GM04503 (cell line): Measurements from ENCODE around the gene FUT4.
"Not testable (repeated sequence)": the region's sequence is repeated elsewhere in the genome, so short reads cannot be mapped to it uniquely, and the experiment has no call there.

Experiments
- DNase-seq: peaks from one replicate; pipeline ENCODE4 v3.0.0-alpha.2; 2012; ENCODE audit warnings: low read depth

FUT4 gene, protein sequence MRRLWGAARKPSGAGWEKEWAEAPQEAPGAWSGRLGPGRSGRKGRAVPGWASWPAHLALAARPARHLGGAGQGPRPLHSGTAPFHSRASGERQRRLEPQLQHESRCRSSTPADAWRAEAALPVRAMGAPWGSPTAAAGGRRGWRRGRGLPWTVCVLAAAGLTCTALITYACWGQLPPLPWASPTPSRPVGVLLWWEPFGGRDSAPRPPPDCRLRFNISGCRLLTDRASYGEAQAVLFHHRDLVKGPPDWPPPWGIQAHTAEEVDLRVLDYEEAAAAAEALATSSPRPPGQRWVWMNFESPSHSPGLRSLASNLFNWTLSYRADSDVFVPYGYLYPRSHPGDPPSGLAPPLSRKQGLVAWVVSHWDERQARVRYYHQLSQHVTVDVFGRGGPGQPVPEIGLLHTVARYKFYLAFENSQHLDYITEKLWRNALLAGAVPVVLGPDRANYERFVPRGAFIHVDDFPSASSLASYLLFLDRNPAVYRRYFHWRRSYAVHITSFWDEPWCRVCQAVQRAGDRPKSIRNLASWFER

DNA sequence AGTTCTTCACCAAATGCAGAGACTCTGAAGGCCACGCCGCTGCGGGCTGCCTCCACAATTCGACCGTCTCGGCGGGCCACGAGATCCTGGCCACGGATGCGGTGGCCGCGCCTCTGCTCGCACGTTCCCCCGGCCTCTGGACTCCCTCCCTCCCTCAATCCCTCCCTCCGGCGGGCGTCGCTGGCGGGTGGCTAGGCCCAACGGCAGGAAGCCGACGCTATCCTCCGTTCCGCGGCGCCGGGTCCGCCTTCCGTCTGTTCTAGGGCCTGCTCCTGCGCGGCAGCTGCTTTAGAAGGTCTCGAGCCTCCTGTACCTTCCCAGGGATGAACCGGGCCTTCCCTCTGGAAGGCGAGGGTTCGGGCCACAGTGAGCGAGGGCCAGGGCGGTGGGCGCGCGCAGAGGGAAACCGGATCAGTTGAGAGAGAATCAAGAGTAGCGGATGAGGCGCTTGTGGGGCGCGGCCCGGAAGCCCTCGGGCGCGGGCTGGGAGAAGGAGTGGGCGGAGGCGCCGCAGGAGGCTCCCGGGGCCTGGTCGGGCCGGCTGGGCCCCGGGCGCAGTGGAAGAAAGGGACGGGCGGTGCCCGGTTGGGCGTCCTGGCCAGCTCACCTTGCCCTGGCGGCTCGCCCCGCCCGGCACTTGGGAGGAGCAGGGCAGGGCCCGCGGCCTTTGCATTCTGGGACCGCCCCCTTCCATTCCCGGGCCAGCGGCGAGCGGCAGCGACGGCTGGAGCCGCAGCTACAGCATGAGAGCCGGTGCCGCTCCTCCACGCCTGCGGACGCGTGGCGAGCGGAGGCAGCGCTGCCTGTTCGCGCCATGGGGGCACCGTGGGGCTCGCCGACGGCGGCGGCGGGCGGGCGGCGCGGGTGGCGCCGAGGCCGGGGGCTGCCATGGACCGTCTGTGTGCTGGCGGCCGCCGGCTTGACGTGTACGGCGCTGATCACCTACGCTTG is at the start of gene FUT4:
TSS of gene FUT4 (plus strand) at position 227 of the 951 bp plus-strand sequence. CDS start at position 440, 213 bp downstream.
- DNase-seq = peak; percentile 37

DNA sequence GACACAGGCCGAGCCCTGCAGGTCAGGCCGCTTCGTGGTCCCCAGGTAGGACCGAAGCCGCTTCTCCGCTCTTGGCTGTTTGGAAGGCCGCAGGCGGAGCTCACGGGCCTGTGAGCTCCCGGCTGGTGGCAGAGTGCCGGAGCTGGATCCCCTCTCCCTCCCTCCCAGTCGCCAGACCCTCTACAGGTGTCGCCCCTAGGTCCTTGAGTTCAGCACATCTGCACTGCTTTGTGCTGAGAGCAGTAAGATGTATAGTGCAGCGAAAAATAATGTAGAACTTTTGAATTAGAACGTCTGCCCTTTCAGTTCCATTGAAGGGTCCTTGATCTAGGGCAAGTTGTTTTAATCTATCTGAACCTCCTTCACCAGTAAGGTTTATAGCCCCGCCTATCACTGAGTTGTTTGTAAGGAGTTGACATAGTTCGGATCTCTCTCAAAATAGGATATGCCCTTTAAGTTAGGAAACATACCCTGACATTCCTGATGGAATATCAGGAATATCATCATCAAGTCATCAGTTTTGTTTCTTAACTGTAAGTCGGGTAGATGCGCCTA is 49.5 kb upstream of the FUT4 start:
- DNase-seq = no peak

DNA sequence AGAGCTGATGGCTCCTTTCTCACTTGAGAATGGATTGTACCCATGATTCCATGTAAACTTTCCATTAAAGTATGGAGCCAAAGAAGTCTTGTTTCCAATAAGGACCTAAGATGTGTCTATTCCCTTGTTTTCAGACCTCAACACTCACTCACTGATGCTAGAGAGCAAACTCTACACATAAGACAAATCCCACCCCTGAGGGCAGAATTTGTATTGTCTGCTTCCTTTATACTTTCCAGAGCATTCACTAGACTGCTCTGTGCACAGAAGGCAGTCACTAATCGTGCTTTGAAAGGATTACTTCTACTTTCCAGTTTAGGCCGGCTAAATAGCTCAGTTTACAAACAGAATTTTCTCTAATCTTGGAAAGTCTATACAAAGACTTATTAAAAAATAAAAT is 43.5 kb upstream of the FUT4 start:
- DNase-seq = no peak

DNA sequence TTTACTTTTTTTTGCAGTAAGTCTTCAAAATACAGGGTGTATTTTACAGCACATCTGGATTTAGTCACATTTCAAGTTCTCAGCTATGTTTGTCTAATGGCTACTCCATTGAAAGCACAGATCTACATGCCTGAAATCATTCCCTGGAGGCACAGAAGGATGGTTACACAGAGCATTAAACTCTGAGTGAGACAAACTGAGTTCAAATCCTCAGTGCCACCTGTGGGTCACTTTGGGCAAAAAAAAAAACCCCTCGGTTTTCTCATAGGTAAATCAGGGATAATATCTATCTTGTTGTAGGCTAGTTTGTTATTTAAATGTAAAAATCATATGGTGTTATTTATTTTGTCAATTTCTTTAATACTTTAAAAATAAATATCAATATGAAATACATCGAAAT is 42.2 kb upstream of the FUT4 start:
- DNase-seq = no peak

DNA sequence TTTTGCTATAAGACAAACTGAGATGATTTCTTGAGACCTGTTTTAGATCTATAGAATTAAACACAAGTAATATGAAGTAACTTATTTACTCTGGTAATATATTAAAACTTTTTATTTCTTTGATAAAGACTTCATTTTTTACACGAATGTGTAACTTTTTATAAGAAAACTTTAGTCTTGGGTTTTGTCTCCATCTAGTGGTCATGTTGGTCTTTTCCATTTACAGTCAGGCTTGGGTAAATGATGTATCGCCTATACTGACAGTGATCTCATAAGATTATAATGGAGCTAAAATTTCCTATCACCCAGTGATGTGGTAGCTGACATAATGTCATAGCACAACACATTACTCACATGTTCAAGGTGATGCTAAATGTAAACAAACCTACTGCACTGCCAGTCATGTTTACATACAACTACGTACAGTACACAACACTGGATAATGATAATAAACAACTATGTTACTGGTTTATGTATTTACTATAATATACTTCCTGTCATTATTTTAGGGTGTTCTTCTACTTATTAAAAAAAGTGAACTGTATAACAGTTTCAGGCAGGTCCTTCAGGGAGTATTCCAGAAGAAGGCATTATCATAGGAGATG is 38.9 kb upstream of the FUT4 start:
- no peak for DNase-seq

DNA sequence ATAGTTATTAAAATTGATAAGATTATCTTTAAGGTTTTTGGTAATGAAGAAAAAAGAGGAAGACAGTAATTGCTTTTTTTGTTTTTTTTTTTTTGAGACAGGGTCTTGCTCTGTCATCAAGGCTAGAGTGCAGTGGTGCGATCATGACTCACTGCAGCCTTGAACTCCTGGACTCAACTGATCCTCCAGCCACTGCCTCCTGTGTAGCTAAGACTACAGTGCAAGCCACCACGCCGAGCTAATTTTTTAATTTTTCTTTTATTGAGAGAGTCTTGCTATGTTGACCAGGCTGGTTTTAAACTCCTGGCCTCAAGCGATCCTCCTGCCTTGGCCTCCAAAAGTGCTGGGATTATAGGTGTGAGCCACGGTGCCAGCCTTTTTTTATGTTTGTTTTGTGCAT is 37.2 kb upstream of the FUT4 start:
- DNase-seq = not testable (repeated sequence)

DNA sequence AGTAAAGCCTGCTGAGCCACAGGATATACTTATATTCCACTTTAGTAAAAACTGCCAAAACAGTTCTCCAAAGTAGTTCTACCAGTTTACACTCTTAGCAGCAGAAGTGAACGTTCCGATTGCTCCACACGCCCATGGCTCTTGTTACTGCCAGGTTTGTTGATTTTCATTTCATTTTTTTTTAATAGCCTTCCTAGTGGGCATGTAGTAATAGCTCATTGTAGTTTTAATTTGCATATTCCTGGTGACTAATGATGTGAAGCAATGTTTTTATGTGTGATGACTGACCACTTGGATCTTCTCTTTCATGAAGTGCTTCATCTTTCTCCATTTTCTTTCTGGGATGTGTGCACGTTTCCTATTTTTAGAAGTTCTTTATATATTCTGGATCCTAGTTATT is 36.2 kb upstream of the FUT4 start:
- no peak for DNase-seq

DNA sequence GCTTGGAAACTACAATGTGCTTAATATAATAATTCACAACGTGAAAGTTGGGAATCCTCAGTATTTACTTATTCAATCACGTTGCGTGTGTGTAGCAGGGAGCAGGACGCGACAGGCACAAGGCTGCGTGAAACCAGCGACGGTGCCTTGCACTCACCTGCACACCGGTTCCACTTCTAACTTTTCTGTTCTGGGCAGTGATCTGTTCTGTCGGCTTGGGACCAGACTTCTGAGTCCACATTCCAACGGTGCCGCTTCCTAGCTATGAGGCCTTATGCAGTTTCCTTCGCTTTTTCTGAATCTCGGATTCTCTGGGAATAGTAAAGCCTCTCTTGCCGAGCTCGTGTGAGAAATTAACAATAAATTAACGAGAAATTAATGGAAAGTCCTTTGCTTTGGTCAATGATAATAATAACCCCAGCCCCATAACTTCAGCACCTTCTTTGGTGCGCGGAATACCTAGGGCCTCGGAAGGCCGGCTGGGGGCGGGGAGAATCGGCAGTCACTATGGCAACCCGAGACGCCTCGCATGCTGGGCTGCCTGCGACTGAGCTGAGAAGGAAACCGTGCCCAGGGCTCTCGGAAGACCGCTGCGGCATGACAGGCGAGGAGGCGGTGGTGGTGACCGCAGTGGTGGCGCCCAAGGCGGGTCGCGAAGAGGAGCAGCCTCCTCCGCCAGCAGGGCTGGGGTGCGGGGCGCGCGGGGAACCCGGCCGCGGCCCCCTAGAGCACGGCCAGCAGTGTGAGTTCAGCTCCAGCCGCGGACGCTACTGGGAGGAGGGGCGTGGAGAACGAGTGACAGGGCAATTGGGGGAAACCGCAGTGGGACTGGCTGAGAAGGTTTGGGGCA is 31.6 kb upstream of the FUT4 start, which contains the start of gene C11orf97:
TSS of gene C11orf97 (plus strand) at position 530 of the 850 bp plus-strand sequence. CDS start at position 598, 68 bp downstream.
- DNase-seq = no peak

DNA sequence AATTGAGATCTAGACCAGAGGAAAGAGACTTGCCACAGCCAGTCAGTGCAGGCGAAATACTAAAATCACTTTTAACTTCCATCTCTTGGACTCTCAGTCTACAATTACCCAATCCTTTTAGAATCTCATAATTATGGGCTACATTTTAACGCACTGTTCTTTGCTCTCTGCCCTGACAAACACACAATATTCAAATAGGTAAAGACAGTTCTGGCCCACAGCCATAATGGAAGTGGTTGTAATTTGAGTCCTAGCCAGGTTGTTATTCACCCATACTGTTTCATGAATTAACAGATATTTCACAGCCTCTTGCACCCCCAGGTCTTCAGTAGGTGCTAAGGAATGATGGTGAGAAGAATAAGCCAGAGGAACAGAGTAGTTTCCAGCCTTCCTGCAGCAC is 30.6 kb upstream of the FUT4 start:
- no peak for DNase-seq

DNA sequence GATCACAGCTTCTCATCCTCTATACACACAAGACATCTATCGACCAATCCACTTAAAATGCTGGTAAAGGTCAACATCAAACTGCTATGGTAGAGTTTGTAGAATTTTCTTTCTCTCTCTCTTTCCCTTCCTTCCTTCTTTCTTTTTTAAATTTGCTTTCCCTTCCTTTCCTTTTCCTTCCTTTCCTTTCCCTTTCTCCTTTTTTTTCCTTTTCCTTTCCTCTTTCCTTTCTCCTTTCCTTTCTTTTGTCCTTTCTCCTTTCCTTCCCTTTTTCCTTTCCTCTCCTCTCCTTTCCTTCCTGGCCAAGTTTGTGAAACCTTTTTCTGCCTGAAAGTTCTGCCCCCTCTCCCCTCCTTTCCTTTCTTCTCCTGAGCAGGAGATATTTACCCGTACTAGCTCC is 28.3 kb upstream of the FUT4 start:
- DNase-seq = no peak

DNA sequence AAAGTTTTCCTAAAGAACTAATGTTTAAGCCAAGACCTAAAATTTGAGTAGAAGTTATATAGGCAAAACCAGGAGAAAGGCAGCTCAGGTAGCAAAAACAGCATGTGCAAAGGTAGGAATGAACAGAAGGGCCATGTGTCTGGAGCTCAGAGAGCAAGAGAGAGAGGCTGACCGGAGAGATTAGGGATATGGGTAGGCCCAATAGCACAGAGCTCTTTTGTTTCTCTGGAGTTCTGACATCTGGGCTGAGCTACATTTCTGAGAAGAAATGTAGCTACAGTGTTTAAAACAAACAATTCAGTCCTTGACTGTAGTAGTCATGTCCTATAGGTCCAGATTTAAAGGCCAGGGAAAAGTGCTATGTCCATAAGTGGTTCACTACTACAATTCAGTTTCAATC is 27.0 kb upstream of the FUT4 start:
- DNase-seq = no peak

DNA sequence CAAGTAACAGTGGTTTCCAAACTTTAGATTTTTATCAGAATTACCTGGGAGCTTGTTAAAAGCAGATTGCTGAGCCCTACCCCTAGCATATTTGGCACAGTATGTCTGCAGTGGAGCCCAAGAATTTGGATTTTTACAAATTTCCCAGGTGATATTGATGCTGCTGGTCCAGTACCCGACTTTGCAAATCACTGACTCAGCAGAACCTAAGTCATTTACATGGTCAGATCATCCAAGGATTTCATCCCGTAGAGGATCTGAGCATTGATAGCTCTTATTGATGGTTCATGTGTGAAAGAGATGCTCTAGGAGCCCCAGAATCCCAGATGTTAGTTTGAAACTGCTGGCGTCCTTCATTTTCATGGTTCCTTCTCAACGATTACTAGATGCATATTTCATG is 25.4 kb upstream of the FUT4 start:
- DNase-seq = no peak

DNA sequence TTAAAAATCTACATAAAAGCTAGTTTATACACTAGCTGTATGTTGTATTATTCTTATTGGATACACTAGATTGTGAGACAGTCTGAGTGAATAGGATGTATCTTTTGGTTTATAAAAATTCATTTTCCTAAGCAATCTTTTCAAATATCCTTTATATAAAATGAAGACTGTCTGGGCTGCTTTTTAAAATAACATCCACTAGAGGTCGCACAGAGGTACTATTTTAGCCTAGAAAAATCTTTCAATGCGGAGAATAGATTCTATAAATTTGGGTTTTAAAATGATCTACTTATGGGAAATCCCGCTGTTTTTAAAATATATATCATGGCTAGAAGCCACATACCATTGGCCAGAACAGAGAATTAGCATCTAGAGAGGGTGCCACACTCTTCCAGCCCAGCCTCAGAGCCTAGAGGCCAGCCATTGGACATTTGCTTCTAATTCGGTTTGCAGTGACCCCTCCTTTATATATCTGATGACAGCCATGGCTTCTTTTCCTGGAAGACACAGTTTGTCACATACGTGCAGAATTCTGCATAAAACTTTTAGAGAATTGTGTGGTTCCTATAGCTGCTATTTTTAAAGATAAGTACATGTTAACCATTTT is 24.1 kb upstream of the FUT4 start:
- DNase-seq = no peak

DNA sequence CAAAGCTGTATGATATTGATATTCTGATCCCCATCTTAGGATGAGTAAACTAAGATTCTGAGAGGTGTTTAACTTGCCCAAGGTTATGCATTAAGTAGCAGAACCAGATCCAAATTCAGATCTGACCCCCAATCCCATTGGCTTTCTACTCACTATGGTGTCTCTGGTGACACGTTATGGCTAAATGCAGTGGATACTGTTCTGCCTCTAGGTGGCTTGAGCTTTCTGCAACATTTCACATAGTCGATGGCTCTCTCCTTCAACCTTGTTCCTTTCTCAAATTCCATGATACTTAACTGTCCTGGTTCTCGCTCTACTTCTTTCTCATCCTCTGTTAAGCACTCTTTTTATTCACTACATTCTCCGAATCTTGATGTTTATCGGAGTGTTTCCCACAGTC is 22.0 kb upstream of the FUT4 start:
- no peak for DNase-seq

DNA sequence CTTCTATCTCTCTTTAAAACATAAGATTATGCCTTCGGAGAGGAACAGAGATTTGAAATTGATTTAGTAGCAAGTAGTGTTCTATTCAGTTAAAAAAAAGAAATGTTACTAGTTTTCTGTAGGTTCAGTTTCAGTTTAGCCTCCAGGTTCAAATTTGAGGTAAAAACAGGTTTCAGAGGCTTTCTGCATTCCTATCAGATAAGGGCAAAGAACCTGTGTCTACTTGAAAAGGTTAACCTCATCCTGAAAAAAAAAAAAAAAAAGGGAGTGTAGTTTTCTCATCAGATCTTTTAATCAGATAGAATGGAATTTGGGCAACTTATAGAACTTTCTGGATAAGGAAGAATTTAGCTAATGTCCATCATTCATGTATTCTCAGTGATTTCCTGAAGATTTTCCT is 19.4 kb upstream of the FUT4 start:
- no peak for DNase-seq

DNA sequence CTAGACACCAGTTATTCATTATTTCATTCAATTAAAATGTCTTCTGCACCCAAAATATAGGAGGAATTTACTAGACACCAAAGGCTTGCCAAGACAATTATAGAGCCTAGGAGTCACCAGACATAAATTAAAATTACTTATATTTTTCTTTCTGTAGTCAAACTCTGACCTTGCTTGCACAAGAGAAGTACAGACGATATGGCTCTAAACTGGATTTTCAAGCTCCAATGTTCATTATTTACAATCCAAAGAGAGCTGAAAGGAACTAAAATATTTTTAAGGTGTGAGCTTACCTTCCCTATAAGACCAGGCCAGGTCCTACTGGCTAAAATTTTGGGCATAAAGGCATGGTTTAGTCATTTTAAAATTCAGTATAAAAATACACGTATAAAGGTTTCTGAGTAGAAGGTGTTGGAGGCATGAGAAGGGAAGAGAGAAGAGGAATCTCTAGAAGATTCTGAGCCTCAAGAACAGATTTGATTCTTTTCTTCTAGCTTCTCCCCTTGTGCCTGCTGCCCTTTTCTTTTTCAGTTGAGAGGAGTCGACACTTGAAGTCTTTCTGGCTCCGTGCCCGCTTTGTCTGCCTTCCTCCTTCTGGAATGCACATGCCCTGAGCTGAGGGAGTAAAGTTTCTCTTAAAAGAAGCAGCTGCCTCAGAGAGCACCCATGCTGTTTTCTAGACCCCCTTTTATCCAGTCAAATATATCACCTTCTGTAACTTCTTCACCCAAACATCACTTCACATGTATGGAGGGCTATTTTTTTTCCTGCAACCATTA is 18.0 kb upstream of the FUT4 start:
- DNase-seq = no peak

DNA sequence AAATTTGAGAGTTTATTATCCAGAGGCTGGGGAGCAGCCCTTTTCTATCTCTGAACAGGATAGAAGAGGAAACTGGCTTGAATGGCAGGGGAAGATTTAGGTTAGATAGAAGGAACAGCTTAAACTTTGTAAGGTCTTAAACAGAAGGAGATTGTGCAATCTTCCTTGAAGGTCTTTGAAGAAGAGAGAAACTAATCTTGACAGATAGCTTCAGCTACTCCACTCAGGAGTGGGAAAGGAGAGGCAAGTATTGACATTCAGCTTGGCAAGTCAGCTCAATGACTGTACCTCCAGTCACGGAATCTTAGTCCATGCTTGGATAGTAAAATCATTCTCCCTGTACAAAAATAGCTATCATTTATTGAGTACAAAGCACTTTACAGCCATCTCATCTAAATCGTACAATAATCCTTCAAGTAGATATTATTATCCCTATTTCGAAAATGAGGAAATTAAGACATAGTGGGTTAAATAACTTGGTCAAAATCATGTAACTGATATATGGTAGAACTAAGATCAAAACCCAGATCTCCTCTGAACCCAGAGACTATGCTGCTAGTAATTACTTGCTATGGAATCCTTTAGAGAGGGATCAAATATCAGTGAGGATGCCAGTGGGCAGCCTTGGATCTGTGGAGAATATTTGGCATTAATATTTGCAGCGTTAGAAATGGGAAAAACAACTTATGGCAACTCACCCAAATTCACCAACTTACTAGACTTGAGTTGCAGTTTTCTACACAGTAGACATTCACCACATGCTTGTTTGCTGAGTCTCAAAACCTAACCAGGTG is 16.9 kb upstream of the FUT4 start:
- DNase-seq = no peak

DNA sequence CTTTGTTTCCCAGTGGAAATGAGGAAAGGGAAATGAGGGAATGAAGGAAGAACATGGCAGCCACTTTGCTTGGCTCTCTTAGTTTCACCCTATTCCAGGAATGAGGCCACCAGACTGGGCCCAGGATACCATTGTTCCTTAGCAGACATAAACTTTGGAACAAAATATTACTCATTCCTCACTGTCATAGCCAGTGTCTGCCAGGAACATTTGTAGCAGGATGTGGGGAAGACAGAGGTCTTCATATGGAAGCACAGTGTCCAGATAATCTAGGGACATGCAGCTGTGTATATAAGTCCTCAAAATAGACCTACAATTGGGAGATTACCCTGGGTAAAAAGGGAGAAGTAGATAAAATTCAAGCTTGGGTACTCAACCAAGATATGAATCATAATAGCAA is 15.2 kb upstream of the FUT4 start:
- DNase-seq = no peak

DNA sequence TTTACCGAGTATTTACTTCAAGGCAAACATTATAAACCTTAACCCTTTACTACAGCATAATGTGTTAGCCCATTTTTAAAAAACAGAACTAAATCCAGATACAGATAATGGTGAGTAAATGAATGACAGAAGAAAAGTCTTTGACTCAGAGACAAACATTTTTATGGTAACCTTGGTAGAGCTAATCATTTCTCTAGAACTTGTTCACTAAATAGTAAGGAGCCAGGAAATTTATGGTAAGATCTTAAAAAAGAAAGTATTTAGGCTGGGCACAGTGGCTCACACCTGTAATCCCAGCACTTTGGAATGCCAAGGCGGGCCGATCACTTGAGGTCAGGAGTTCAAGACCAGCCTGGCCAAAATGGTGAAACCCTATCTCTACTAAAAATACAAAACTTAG is 11.5 kb upstream of the FUT4 start:
- no peak for DNase-seq
